SIG-M5 (cell line): ENCODE measurements around the gene PLAGL1.
"Not testable (repeated sequence)": the region's sequence is repeated elsewhere in the genome, so short reads cannot be mapped to it uniquely, and the experiment has no call there.

ENCODE experiments used
- DNase-seq: peaks from one replicate; lab custom pipeline; 2025; lab: John Stamatoyannopoulos, UW

PLAGL1 gene, protein sequence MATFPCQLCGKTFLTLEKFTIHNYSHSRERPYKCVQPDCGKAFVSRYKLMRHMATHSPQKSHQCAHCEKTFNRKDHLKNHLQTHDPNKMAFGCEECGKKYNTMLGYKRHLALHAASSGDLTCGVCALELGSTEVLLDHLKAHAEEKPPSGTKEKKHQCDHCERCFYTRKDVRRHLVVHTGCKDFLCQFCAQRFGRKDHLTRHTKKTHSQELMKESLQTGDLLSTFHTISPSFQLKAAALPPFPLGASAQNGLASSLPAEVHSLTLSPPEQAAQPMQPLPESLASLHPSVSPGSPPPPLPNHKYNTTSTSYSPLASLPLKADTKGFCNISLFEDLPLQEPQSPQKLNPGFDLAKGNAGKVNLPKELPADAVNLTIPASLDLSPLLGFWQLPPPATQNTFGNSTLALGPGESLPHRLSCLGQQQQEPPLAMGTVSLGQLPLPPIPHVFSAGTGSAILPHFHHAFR

DNA sequence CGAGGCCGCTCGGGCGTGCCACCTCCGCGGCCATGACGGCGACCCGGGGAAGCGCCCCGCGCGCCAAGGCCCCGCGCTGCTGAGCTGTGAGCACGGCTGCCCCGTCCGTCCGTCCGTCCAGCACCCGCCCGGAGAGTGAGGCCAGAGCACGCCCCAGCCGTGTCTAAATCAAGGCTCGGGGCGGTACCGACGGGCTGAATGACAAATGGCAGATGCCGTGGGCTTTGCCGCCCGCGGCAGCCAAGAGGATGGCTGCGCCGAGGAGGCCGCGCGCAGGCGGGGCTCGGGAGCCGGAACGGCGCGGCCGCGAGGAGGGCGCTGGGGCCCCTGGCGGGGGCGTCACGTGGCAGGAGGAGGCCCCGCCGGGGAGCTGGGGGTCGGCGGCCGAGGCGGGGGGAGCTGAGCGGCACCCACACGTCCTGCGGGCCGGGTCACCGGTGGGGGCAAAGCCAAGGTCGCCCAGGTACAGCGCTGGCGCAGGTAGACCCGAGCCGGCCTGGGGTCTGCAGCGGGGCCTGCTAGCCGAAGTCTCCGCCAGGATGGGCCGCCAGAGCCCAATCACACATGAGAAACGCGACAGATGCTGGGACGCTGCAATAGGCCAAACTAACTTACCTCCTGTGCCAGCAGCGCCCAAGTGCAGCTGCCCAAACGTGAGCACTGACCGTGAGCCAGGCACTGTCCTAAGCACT lies at the start of gene PLAGL1:
TSS of gene PLAGL1 (minus strand) at position 140 of the 692 bp plus-strand sequence. CDS start 60,123 bp downstream, outside the sequence.
- DNase-seq, result no peak

DNA sequence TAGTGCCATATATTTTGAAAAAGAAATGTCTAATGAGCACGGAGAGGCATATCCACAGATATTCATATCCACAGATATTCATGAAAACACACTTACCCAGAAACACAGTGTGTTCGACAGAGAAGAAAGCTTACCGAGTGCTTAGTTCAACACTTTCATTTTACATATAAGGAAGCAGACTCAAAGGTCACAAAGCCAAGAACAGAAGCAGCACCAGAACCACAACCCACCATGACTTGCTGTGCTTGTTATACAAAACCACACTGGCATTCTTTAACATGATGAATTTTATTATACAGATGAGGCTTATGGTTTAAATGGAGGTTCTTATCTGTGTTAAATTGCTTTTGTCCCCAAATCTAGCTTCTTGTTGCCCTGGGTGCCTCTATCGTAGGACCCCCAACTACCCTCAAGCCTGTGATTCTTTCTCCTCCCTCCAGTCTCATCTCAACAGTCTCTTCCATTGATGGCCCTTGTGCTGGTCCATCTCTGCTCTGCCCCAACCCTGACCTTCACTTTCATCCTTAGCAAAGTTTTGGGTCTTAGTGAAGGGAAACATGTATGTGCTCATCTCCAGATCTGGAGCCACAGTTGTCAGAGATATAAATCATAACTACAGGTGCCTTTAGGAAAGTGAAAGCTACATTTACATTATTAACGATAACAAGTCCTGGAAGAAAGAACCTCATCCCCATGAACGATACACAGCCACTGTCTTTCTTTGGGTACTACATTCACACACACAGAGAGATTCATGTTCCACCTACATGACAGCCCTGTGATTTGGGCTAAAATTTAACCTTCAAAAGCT lies 47.3 kb upstream of the PLAGL1 start:
- no peak for DNase-seq

DNA sequence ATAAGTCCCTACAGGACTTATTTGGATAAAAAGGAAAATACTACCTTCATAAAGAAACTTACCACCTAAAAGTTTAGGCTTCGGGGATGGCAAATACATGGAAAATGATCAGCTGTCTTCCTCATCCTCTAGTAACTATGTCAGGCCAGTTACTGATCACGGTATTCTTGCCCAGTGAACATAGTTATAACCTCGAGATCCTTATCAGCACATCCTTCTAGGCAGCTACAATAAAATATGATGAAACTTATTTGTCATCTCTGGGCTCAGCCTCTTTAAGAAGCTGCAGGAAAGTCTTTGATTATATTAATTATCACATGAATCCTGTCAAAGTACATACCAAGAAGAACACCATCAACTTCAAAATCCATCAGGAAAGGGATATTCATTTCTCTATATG lies 45.5 kb upstream of the PLAGL1 start:
- DNase-seq, result no peak

DNA sequence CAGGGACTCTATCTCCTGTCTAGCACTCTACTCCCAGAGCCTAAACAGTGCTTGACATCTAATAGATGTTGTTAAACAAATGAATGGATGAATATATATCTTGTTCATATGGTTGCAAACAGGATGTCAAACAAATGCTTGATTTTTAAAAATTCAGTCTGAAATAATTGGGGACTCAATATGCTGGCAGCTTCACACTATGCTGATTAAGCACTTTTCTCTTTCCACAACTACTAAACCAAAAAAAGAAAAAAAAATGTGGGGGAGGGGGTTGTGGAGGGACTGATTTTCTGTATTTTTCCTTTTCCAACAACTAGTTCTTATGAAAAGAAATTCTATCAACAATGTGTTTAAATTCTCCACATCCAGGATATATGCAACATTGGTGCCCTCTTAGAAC lies 44.4 kb upstream of the PLAGL1 start:
- no peak for DNase-seq

DNA sequence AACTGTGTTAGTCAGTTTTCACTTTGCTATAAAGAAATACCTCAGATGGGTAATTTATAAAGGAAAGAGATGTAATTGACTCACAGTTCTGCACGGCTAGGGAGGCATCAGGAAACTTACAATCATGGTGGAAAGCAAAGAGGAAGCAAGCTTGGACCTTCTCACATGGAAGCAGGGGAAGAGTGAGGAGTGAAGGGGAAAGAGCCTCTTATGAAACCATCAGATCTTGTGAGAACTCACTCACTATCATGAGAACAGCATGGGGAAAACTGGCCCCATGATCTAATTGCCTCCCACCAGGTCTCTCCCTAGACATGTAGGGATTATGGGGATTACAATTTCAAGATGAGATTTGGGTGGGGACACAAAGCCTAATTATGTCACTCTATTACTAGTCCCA lies 41.3 kb upstream of the PLAGL1 start:
- no peak for DNase-seq

DNA sequence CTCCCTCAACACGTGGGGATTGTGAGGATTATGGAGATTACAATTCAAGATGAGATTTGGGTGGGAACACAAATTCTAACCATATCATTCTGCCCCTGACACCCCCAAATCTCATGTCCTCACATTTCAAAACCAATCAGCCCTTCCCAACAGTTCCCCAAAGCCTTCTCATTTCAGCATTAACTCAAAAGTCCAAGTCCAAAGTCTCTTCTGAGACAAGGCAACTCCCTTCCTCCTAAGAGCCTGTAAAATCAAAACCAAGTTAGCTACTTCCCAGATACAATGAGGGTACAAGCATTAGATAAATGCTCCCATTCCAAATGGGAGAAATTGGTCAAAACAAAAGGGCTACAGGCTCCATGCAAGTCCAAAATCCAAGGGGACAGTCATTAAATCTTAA lies 39.6 kb upstream of the PLAGL1 start:
- DNase-seq, result no peak

DNA sequence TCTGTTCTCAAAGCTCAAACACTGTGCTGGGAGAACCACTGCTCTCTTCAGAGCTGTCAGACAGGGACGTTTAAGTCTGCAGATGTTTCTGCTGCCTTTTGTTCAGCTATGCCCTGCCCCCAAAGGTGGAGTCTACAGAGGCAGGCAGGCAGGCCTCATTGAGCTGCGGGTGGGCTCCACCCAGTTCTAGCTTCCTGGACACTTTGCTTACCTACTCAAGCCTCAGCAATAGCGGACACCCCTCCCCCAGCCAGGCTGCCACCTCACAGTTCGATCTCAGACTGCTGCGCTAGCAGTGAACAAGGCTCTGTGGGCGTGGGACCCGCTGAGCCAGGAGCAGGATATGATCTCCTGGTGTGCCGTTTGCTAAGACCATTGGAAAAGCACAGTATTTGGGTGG lies 38.6 kb upstream of the PLAGL1 start:
- not testable (repeated sequence) for DNase-seq

DNA sequence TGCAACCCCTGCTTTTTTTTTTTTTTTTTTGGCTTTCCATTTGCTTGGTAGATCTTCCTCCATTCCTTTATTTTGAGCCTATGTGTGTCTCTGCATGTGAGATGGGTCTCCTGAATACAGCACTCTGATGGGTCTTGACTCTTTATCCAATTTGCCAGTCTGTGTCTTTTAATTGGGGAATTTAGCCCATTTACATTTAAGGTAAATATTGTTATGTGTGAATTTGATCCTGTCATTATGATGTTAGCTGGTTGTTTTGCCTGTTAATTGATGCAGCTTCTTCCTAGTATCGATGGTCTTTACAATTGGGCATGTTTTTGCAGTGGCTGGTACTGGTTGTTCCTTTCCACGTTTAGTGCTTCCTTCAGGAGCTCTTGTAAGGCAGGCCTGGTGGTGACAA lies 36.9 kb upstream of the PLAGL1 start:
- DNase-seq, result not testable (repeated sequence)

DNA sequence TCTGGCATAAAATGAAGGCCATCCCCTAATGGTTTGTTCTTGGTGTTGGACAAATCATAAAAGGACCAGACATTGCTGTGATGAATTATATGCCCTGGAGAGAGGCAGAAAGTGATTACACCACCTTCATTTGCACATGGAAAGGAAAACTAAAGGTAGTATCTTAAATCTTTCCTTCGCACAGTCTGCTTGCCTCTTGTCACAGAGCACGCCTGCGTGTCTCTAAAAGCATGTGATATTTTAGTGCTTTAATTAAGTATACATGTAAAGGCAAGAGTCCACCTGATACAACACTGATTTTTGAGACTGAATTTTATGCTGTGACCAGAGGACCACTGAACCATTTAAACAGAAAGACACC lies 28.8 kb upstream of the PLAGL1 start:
- DNase-seq, result no peak

DNA sequence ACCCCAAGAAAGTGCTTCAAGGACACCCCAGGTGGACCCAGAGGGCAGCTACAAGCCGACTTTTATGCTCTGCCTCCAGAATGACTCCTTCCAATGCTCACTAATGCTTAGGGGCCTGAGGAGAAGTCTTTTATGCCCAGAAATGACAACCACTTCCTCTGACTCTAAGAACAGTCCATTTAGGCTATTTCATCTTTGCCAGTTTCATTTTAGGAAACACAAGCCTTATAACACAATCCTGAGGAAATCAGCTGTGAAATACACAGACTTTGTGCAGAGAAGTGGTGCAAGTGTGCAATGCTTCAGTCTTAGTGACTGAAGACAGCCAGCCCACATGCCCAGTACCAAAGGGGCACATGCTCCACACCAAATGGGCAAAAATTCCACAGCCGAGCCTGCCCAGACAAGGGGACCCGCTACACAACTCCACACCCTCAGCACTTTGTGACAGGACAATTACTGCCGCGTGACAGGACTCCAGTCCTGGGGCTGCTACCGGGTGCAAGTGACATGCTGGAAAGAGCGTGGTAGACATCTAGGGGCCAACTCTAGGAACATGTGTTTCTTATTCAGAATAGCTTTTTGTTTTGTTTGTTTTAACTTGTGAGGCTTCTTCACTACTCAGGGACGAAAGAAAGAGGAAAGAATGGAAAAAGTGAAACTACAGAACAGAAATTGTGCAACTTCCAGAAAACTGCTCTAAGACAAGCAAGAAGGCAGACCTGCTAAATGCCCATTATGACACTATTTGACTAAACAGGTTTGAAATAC lies 28.2 kb upstream of the PLAGL1 start:
- DNase-seq, result peak; percentile 59

DNA sequence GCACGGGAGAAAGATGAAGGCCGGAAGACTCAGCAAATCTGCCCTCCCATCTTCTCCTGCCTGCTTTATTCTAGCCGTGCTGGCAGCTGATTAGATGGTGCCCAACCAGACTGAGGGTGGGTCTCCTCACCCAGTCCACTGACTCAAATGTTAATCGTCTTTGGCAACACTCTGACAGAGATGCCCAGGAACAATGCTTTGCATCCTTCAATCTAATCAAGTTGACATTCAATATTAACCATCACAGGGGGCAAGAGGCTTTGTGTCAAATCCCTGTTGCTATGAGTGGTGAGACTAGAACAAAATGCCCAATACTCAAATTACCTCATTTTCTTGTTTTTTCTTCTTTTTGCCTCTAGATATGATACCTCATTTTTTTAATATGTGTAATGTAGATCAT lies 27.4 kb upstream of the PLAGL1 start:
- no peak for DNase-seq

DNA sequence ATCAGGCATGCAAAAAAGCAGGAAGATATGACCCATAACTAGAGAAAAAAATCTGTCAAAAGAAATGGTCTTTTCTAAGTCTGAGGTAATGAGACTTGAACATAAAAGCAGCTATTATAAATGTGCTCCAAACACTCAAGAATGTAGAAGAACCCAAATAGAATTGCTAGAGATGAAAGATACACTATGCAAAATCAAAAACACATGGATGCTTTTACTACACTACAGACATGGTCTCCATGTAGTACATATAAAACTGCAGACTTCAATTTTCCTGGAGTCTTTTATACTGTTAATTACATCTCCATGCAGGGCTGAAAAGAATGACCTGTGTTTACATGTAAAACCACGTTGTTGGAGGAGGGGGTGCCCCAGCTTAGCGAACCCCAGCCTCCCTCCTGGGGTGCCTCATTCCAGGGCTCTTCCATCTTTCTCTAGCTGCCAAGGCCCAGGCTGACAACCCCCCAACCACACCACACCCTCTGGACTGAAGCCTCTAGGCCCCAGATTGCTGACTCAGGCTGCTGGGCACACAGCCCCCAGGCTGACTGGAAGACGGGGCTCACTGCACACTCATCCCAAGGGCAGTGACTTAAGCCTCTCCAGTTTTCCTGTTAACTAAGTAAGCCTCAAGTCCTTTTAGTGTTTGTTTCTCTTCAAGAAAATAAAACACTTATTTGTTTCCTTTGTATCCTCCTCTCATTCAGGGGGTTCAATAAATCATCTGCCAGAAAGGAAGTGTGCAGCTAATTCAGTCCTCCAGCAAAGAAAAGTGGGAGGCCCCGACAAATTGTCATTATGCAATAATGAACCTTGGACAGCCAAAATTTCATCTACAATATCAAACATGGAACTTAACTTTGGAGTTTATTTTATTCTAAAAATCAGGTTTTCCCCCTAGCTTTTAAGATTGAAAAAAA lies 26.0 kb upstream of the PLAGL1 start:
- DNase-seq, result no peak

DNA sequence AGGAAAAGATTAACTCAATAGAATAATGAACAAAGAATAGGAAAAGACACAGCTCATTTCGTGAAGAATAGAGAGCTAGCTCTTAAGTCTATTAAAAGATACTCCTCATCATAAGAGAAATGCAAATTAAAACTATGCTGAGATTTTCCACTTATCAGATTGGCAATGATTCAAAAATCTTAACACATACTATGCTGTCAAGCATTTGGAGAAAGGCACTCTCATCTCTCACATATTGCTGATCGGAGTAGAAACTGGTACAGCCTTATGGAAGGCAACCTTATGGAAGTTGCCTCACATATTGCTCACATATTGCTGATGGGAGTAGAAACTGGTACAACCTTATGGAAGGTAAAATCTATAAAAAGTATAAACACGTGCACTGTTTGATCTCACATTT lies 21.4 kb upstream of the PLAGL1 start:
- DNase-seq, result no peak

DNA sequence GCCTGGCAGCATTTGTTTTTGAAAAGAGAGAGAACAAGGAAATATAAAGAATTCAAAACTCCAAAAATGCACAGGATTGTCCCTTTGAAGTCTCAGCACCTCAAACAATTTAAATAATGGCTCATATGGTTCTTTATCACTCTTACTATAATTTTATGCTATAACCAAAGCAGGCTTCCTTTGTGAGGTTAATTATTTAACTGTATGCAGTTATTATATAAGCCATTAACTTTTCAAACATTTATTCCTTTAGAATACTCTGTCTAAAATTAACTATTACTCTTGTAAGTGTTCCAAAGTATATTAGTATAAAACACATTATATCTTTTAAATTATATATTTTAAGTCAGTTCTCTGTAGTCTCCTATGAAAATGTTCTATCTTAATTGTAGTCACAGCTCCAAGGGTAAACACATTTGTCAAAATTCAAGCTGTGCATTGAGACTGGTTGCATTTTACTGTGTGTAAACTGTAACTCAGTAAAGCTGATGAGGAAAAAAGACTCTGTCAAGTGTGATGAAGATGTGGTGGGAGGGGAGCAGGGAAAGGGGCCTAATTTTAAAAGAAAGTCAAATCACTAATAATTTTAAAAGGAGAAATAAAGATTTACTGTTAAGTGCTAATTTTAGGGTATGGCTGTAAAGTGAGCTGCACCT lies 20.0 kb upstream of the PLAGL1 start:
- no peak for DNase-seq

DNA sequence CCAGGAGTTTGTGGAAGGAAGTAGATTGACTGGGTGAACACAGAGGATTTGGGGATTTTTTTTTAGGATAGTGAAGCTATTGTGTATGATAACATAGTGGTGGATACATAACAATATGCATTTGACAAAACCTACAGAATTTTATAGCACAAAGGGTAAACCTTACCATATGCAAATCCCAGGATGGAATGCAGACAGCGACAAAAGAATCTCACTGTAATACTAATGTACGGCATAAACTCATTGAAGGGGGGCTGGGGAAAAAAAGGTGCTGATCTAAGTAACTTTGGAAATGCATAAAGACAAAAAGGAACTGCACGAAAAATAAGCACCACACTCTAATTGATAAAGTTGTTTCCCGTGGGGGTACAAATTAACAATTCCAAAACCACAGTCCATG lies 15.2 kb upstream of the PLAGL1 start:
- no peak for DNase-seq

DNA sequence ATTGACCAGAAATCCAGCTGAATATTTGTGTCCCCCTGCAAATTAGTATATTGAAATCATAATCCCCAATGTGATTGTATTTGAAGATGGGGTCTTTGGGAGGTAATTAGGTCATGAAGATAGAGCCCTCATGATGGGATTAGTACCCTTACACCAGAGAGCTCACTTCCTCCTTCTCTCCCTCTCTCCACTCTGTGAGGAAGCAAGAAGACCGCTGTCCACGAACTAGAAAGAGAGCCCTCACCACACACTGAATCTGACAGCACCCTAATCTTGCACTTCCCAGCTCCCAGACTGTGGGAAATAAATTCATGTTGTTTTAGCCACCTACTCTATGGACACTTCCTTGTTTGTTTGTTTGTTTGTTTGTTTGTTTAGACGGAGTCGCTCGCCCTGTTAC lies 11.9 kb upstream of the PLAGL1 start:
- no peak for DNase-seq

DNA sequence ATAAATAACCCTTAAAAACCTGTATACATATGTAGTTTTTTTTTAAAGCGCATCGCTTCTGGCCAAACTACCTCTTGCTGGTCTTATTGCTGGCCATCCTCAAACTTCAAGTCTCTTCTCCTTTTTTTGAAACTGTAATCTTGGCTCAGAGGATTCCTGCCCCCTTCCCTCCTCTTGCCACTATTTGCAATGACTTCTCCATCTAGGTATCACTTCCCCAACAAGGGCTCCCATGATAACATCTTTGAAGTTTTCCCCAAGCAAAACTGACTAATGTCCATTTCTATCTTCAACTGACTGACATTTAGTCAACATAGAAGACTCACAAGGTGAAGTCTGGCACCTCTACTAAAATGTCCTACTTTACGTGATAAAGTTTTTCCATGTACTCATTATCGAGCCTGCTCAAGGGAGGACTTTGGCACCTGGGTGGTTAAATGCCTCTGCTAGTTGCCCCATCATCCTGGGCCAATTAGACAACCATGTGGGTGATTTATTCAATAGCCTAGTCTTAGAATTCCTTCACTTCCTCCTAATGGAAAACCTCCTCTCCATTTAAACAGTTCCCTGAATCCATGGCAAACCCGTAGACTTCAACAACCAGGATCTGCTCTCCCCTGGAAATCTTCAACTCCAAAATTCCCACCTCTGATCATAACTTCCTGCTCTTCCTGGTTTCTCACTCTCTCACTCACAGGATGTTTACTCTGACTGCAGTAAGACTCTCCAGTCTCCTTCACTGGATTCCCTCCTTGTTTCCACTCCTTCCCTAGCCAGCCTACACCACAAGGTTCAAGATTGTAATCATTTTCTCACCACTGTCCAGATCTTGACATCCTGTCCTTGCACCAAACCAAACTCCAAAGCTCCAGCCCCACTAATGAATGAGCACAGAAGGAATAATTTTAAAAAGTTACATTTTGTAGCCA lies 9.4 kb upstream of the PLAGL1 start:
- DNase-seq, result no peak

DNA sequence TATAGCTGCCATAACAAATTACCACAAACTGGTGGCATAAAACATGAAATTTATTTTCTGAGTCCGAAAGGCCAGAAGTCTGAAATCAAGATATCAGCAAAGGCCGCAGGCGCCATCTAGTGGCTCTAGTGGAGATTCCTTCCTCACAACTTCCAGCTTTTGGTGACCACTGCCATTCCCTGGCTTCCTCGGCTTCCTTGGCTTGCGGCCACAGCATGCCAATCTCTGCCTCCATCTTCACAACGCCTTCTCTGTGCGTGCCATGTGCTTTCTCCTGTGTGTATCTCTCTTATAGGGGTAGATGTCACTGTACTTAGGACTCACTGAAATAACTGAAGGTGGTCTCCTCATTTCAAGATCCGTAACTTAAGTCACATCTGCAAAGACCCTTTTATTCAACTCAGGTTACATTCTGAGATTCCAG lies 5.4 kb upstream of the PLAGL1 start:
- no peak for DNase-seq

DNA sequence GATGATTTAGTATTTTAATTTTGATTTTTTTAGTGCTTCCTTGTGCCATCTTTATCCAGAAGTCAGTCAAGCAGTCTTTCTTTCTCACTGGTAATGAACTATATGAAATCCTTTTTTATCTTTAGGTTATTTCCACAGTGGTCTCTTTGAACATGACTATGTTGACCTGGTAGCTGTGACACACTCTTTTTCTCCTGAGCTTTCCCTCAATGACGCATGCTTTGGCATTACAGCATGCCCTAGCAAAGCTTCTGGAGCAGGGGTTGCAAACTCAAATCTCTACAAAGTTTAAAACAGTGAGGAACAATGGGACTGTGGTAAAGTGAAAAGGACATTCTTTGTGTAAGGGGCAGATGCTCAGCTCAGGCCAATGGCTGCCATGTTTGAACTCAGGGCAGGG lies 4.5 kb upstream of the PLAGL1 start:
- DNase-seq, result no peak
